Ovary (tissue), 9 donors: Measurements from ENCODE around the gene TMEM94. TPM values are rescaled to one million over a fixed set of nuclear protein-coding genes. Genes with fewer than 3 reads are reported as not detected.
A peak's percentile ranks its signal among the peaks of the same experiment; 100 is the strongest.

Experiments used
- DNase-seq, 5 donors: peaks; one replicate each; pipeline ENCODE4 v3.0.0-alpha.2; 2019 to 2020
- H3K27ac ChIP-seq, 2 donors: fragments of 200-600 bp; one replicate each; pipeline versions ENCODE4 v1.5.1 to v1.8.0; 2019 to 2022
- H3K27me3 ChIP-seq: fragments of 200-600 bp; one replicate; pipeline ENCODE4 v1.8.0; 2022
- H3K36me3 ChIP-seq: fragments of 200-600 bp; sonication (generic); one replicate; pipeline ENCODE4 v1.5.1; 2019
- H3K4me1 ChIP-seq: one replicate; pipeline ENCODE4 v1.8.1; 2013; ENCODE audit warnings: mild to moderate bottlenecking, moderate library complexity; ENCODE audit not compliant: insufficient read depth
- H3K4me3 ChIP-seq: fragments of 200-600 bp; sonication (generic); one replicate; pipeline ENCODE4 v1.5.1; 2017
- H3K9me3 ChIP-seq, 2 donors: fragments of 200-600 bp in 1 of 2; sonication (generic) in 1 of 2; one replicate each; pipeline versions ENCODE4 v1.5.1 to v1.8.1; 2013 to 2019; ENCODE audit warnings: mild to moderate bottlenecking in 1 of 2, moderate library complexity in 1 of 2
- EP300 ChIP-seq: sonication (generic); formaldehyde crosslinking; IDR thresholded peaks from one replicate; pipeline ENCODE4 v1.6.1; 2017; ENCODE audit warnings: antibody characterized with exemption
- POLR2A ChIP-seq: fragments of 450-650 bp; IDR thresholded peaks from one replicate; pipeline ENCODE4 v1.6.1; 2017; ENCODE audit warnings: antibody characterized with exemption, mild to moderate bottlenecking, moderate library complexity
- WGBS, 3 donors: extraction: QIAGEN DNeasy Blood & Tissue Kit in 1 of 3; methylation state at CpG; one replicate each; pipeline versions ENCODE4 v1.1.5 to v1.1.7; 2013 to 2017; 5-methylcytosine and 5-hydroxymethylcytosine counted together
- intact Hi-C, 4 donors: fragments of 100-400 bp; cut with DNase I; formaldehyde crosslinking; loops; one replicate each; pipeline versions ENCODE4 v1.11.0 to v1.15.1; 2022 to 2023
- polyA plus RNA-seq, 2 donors: library from polyadenylated mRNA; stranded (reverse); fragments of 200-250 nt in 1 of 2; fragments of 350-450 nt in 1 of 2; fragmentation: Illumina TruSeq in 1 of 2; extraction: RNeasy Lipid Tissue Mini Kit (QIAGEN cat#74804) in 1 of 2; gene quantifications; one replicate each; pipeline ENCODE4 v1.2.3, GENCODE V29; 2013 to 2014
- total RNA-seq, 7 donors: library from RNA; depleted of rRNA in 2 of 7; stranded (reverse); fragments of >200 nt in 2 of 7; fragmentation: NEBNext Ultra II Directional in 3 of 7; extraction: Animal tissue kit (Norgen Biotek cat#: 25700) in 3 of 7; gene quantifications; one replicate each; pipeline versions ENCODE4 v1.1.0 to v1.2.4, GENCODE V29; 2016 to 2023
- TF ChIP-seq, protein P1 (sequence below), 3 donors: fragments of 450-650 bp in 2 of 3; fragments of 200-600 bp in 1 of 3; IDR thresholded peaks; one replicate each; pipeline versions ENCODE4 v1.5.1 to v1.8.0; 2016 to 2022; ENCODE audit warnings: antibody characterized with exemption in 3 of 3, mild to moderate bottlenecking in 1 of 3
- donor health status: DM: no; HTN: no; CAD: no; lungs with moderate emphysema.
- donor health status: DM: no; HTN: no; CAD: no.
- donor health status: Bipolar disorder and iron deficiency.
- donor health status: DM: yes; HTN: yes; CAD: no.
- donor health status: DM: no; HTN: no; CAD: no.
- donor health status: DM: yes; HTN: yes; CAD: no.

The TMEM94 gene
- total and polyA plus RNA-seq, 9 donors, result 29.2 to 87.1 (median 73.3) TPM

DNA sequence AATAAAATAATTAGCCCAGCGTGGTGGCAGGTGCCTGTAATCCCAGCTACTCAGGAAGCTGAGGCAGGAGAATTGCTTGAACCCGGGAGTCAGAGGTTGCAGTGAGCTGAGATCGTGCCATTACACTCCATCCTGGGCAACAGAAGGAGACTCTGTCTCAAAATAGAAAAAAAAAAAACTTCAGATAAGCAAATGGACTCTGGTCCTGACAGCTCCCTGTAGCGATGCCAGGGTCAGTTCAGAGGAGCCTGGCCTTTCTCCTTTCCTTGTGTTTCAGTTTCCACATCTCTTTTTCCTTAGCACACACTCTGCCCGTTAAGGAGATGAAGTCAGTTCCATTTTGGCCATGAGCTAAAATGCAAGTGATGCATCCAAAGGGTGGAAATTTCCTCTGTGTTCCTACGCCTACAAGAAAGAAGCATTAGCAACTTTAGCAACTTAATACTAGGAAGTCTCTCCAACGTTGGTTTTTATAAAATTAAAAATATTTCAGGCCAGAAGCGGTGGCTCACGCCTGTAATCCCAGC is 39.3 kb upstream of the TMEM94 start:
- H3K9me3 ChIP-seq, result no peaks in the 10 kb centered on the region
- no peaks in the 10 kb centered on the region for H3K4me1 ChIP-seq
- H3K27ac ChIP-seq, result no peak overlapping the region
- TF ChIP-seq POLR2A (no peak), EP300 (no peak)
- TF ChIP-seq, protein P1, sequence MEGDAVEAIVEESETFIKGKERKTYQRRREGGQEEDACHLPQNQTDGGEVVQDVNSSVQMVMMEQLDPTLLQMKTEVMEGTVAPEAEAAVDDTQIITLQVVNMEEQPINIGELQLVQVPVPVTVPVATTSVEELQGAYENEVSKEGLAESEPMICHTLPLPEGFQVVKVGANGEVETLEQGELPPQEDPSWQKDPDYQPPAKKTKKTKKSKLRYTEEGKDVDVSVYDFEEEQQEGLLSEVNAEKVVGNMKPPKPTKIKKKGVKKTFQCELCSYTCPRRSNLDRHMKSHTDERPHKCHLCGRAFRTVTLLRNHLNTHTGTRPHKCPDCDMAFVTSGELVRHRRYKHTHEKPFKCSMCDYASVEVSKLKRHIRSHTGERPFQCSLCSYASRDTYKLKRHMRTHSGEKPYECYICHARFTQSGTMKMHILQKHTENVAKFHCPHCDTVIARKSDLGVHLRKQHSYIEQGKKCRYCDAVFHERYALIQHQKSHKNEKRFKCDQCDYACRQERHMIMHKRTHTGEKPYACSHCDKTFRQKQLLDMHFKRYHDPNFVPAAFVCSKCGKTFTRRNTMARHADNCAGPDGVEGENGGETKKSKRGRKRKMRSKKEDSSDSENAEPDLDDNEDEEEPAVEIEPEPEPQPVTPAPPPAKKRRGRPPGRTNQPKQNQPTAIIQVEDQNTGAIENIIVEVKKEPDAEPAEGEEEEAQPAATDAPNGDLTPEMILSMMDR (IDR thresholded peaks at IDR 0.05), result no peak
- intact Hi-C loops, result no loop called here
- H3K4me3 ChIP-seq, result no peak overlapping the region
- WGBS, 3 donors, result 55 to 58% (median 56%) methylated on average over 9 of the region's 9 CpGs
- DNase-seq, result no peak
- no peaks in the 10 kb centered on the region for H3K27me3 ChIP-seq
- no peaks in the 10 kb centered on the region for H3K36me3 ChIP-seq

- 49 to 56% (median 51%) methylated on average over 5 of the region's 5 CpGs for WGBS, 3 donors
- Histone ChIP-seq H3K27me3 (no peaks in the 10 kb centered on the region), H3K27ac (no peak overlapping the region), H3K4me1 (no peaks in the 10 kb centered on the region), H3K36me3 (no peaks in the 10 kb centered on the region), H3K9me3 (no peaks in the 10 kb centered on the region), H3K4me3 (no peak overlapping the region)
- DNase-seq, result no peak
- TF ChIP-seq POLR2A (no peak), EP300 (no peak)
- TF ChIP-seq, protein P1 (IDR thresholded peaks at IDR 0.05), result no peak
- intact Hi-C loops, result no loop called here
Observed at GRCh38 chr17:75418531-75418930, 37.9 kb upstream of the TMEM94 start.

GRCh38 chr17:75428543-75429469 is 27.6 kb upstream of the TMEM94 start:
- WGBS, 3 donors, result 73 to 78% (median 74%) methylated on average over 17 of the region's 17 CpGs
- intact Hi-C loops, result loop anchor here (5.0 to 10.0 kb wide), 6 partner anchors 66 to 316 kb away; partner anchors contain the start of genes CASKIN2 (in 2 of the 4), MYO15B (in 2 of the 4) and TSEN54 (in 2 of the 4)
- Histone ChIP-seq H3K27ac (no peak overlapping the region), H3K36me3 (no peaks in the 10 kb centered on the region), H3K9me3 (no peaks in the 10 kb centered on the region), H3K27me3 (no peaks in the 10 kb centered on the region), H3K4me1 (no peaks in the 10 kb centered on the region), H3K4me3 (no peak overlapping the region)
- TF ChIP-seq, protein P1 (IDR thresholded peaks at IDR 0.05), result no peak
- TF ChIP-seq POLR2A (no peak), EP300 (no peak)
- no peak for DNase-seq

GRCh38 chr17:75430159-75430974 is 26.1 kb upstream of the TMEM94 start:
- H3K27ac ChIP-seq, result peak overlapping the region in 1 of 2 donors; percentile 11
- DNase-seq, result no peak

More at GRCh38 chr17:75430159-75430974, 26.1 kb upstream of the TMEM94 start:
- H3K27me3 ChIP-seq, result no peaks in the 10 kb centered on the region
- intact Hi-C loops, result no loop called here
- TF ChIP-seq EP300, result no peak
- TF ChIP-seq, protein P1 (IDR thresholded peaks at IDR 0.05), result no peak
- TF ChIP-seq POLR2A, result no peak
- no peaks in the 10 kb centered on the region for H3K4me1 ChIP-seq
- H3K4me3 ChIP-seq, result no peak overlapping the region
- no peaks in the 10 kb centered on the region for H3K36me3 ChIP-seq
- H3K9me3 ChIP-seq, result no peaks in the 10 kb centered on the region
- 8 to 21% (median 11%) methylated on average over 11 of the region's 11 CpGs for WGBS, 3 donors
